Measurements from ENCODE around the gene ATF4.

Gene ATF4

DNA sequence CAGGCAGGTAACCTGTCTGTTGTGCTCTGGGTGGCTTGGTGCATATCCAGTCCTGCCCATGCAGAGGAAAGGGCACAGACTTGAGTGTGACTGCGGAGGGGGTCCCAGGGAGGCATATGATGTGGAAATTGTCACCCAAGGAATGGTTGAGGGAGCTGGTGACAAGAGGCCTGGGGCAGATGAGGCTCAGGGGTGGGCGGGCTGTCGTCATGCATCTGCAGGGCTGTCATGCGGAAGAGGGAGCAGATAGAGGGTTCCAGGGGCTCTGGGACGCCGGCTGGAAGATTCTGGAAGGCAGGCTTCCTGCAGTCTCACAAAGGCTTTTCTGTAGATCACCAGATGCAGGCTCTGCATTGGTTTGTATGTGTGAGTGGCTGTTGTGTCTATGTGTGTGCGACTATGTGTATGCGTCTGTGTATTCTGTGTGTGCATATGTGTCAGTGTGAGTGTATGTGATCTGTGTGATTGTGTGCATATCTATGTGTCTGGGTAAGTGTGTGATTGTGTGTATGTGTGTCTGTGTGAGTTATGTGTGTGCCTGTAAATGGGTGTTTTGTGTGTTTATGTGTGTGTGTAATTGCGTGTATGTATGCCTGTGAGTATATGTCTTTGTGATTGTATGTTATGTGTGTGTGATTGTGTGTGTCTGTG, 42.6 kb downstream of the ATF4 start:
- no peak for DNase-seq

- DNase-seq = no peak
These were observed 43.4 kb downstream of the ATF4 start for GRCh38 chr22:39563571-39564428.

GRCh38 chr22:39565414-39565944, 45.1 kb downstream of the ATF4 start:
- DNase-seq = no peak

DNA sequence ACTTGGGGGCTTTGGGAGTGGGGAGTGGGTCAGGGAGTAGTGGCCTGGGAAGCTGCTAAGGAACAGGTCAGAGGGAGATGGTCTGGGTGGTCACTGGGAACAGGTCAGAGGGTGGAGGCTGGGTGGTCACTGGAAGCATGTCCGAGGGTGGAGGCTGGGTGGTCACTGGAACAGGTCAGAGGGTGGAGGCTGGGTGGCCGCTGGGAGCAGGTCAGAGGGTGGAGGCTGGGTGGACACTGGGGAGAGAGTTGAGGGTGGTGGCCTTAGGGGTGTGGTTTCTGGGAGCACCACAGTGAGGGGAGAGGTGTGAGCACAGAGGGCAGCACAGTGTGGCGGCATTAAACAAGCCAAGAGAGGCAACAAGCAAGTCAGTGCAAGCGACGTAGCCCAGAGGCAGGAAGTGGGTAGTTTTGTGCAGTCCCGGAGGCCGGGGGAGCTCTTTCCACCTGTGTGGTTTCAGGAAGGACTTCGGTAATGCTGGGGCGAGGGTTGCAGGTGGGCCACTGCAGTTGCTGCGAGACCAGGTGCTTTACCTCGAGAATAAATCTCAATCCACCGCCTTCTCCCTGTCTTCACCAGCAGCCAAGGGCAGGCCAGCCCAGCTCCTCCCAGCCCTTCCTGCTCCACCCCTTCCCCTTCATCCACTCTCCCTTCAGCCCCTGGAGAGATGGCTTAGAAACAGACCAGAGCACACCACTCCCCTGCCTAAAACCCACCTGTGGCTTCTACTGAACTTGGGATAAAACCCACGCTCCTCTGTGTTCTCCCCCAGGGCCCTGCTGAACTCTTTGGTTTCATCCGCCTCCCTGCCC, 47.0 kb downstream of the ATF4 start:
- peak; percentile 43 for DNase-seq

DNA sequence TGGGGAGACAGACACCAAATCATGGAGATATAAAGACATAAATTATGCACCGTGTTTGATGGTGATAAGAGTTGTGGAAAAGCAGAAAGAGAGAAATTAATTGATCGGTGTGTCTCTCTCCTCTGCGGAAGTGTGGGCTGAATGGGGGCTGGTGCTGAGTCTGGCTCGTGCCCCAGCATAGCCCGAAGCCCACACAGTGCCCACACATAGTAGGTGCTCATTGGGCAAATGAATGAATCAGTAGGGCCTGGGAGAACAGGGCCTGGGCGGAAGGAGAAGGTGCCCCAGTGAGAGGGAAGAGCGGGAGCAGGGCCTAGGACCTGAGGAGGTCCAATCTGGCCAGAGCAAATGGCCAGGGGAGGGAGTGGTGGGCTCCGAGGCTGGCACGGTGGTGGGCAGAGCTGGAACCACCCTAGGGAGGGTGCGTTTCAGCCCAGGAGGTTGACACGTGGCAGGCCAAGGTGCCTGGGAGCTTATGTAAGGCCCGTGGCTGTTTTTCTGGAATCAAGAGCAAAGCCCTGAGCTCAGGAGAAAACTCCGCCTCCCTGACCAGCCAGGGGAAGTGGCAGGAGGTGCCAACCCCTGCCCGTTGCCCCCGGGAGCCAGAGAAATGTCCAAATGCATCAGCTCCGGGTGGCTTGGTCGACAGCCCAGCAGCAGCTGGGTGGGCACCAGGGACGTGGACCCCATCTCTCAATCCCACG, 48.1 kb downstream of the ATF4 start:
- DNase-seq = no peak

- no peak for DNase-seq
These were observed 48.7 kb downstream of the ATF4 start for GRCh38 chr22:39569066-39569465.

DNA sequence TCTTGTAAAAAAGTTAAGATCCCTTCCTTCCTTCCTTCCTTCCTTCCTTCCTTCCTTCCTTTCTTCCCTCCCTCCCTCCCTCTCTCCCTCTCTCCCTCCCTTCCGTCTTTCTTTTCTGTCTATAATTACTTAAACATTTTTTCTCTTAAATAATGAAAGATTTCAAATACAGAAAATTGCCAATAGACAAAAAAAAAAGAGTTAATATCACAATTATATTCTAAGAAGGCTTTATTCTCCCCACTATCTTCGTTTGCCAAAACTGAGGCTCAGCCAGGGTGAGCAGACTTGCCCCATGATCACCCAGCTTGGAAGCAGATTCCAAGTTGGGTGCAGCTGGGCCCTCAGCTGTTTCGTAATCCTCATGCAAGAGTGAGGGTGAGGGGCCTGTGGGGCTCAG, 49.9 kb downstream of the ATF4 start:
- DNase-seq = no peak

DNA sequence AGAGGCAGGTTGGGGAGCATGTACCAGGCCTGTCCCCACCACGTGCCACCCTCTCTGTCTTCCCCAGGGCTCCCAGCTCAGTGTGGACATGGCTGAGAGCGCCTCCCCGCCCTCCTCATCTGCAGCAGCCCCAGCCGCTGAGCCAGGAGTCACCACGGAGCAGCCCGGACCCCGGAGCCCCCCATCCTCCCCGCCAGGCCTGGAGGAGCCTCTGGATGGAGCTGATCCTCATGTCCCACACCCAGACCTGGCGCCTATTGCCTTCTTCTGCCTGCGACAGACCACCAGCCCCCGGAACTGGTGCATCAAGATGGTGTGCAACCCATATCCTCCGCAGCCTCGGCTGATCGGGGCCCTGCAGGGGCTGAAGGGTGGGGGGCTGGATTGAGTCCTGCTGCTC, 50.3 kb downstream of the ATF4 start, which contains the start of gene CACNA1I:
Gene CACNA1I (plus strand): TSS at position 89 of the 400 bp plus-strand sequence. CDS start 0 bp downstream, at position 89.
- no peak for DNase-seq

DNA sequence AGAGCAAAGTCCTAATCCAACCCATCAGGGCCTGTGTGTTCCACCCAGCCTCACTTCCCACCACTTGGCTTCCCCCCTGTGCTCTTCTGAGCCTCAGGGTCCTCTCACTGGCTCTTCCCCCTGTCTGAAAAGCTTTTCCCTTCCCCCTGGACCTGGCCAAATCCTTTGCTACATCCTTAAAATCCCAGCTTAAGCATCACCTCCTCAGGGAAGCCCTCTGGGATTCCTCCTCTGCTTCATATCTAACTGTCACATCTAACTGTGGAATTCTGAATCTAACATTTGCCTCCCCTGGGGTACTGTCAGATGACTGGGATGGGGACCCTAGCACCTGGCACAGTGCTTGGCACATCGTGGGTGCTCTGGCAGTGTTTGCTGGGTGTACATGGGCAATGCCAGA, 51.2 kb downstream of the ATF4 start:
- no peak for DNase-seq
